Panc1 (cell line): ENCODE measurements around the gene YIF1A. TPM values are rescaled to one million over a fixed set of nuclear protein-coding genes. Genes with fewer than 3 reads are reported as not detected.

Experiments
- ATAC-seq: fragments of 200-7000 bp; cut with Tn5 transposase; 2 replicates; pipeline ENCODE4 v1.9.1; 2020; ENCODE audit warnings: mild to moderate bottlenecking, moderate library complexity
- BruUV-seq: library from RNA; stranded (reverse); fragments of 400-500 nt; replicated peaks from 2 replicates; lab custom pipeline; 2021; lab: Mats Ljungman, UMichigan
- CTCF ChIA-PET: fragments of 300-600 bp; sonication (Branson Sonifier 250); formaldehyde crosslinking; loops from one replicate; lab custom pipeline; 2022; ENCODE audit warnings: antibody characterized with exemption; lab: Charles Lee
- POLR2A ChIA-PET: fragments of 300-600 bp; sonication (Branson Sonifier 250); formaldehyde crosslinking; loops from one replicate; lab custom pipeline; 2022; ENCODE audit warnings: antibody characterized with exemption; lab: Charles Lee
- DNase-seq: peaks from one replicate; pipeline ENCODE4 v3.0.0-alpha.2; 2010; ENCODE audit warnings: low read depth, low spot score
- H3K27ac ChIP-seq: 2 replicates; pipeline ENCODE4 v1.5.1; 2011; ENCODE audit warnings: mild to moderate bottlenecking, low read length, inconsistent platforms
- H3K27me3 ChIP-seq: fragments of 200-500 bp; sonication (Bioruptor generic); 2 replicates; pipeline ENCODE4 v1.6.0; 2014; ENCODE audit warnings: low read length, inconsistent platforms; ENCODE audit not compliant: control insufficient read depth, insufficient read depth
- H3K36me3 ChIP-seq: fragments of 200-500 bp; sonication (Bioruptor generic); 2 replicates; pipeline ENCODE4 v1.5.1; 2014; ENCODE audit warnings: inconsistent platforms, mild to moderate bottlenecking, low read length, moderate library complexity; ENCODE audit not compliant: control insufficient read depth, insufficient read depth
- H3K4me1 ChIP-seq: 2 replicates; pipeline ENCODE4 v1.5.1; 2011; ENCODE audit warnings: inconsistent platforms, mild to moderate bottlenecking, low read length, moderate library complexity; ENCODE audit not compliant: control insufficient read depth, insufficient read depth
- H3K4me3 ChIP-seq, 2 experiments: 2 replicates each; pipeline ENCODE4 v1.5.1; 2011 to 2012; ENCODE audit warnings: low read depth in 2 of 2, low read length in 2 of 2, mild to moderate bottlenecking in 2 of 2, inconsistent platforms in 1 of 2, moderate library complexity in 1 of 2
- H3K9me3 ChIP-seq: fragments of 200-500 bp; sonication (Bioruptor generic); 2 replicates; pipeline ENCODE4 v1.5.1; 2014; ENCODE audit warnings: low read depth, mild to moderate bottlenecking, inconsistent platforms, low read length, moderate library complexity; ENCODE audit not compliant: control insufficient read depth, insufficient read depth
- POLR2AphosphoS5 ChIP-seq: IDR thresholded peaks from 2 replicates; pipeline ENCODE4 v1.6.1; 2012; ENCODE audit warnings: mild to moderate bottlenecking, low read depth, low read length, moderate library complexity
- SIN3A ChIP-seq: IDR thresholded peaks from 2 replicates; pipeline ENCODE4 v1.6.1; 2012; ENCODE audit warnings: low read depth, mild to moderate bottlenecking, low read length, moderate library complexity, borderline replicate concordance; ENCODE audit not compliant: insufficient read depth
- TCF7L2 ChIP-seq: IDR thresholded peaks from 2 replicates; pipeline ENCODE4 v1.6.1; 2011; ENCODE audit warnings: mild to moderate bottlenecking, low read depth, low read length, inconsistent platforms
- in situ Hi-C: cut with HindIII; loops from 2 replicates; pipeline ENCODE4 v1.10.0; 2016; ENCODE audit warnings: low sequenced_read_pairs, low pct_unique_long_range_greater_than_20kb
- intact Hi-C: fragments of 100-400 bp; cut with micrococcal nuclease; formaldehyde crosslinking; loops from one replicate; pipeline ENCODE4 v1.10.0; 2022; ENCODE audit not compliant: unreplicated experiment
- total RNA-seq: library from RNA; stranded (reverse); gene quantifications from one replicate; pipeline ENCODE4 v1.2.1, GENCODE V29; 2021; ENCODE audit not compliant: unreplicated experiment
- TF ChIP-seq, protein P1 (sequence below), 2 experiments: IDR thresholded peaks; 2 replicates each; pipeline ENCODE4 v1.6.1; 2011 to 2012; ENCODE audit warnings: low read depth in 2 of 2, control low read depth in 1 of 2, low read length in 1 of 2, mild to moderate bottlenecking in 1 of 2, moderate library complexity in 1 of 2; ENCODE audit not compliant: insufficient read depth in 1 of 2
- TF ChIP-seq, protein P2 (sequence below): fragments of 450-650 bp; IDR thresholded peaks from 2 replicates; pipeline ENCODE4 v1.5.1; 2017; ENCODE audit warnings: mild to moderate bottlenecking

Gene YIF1A
- total RNA-seq, 1 experiment from 2014 or later: 196 TPM

DNA sequence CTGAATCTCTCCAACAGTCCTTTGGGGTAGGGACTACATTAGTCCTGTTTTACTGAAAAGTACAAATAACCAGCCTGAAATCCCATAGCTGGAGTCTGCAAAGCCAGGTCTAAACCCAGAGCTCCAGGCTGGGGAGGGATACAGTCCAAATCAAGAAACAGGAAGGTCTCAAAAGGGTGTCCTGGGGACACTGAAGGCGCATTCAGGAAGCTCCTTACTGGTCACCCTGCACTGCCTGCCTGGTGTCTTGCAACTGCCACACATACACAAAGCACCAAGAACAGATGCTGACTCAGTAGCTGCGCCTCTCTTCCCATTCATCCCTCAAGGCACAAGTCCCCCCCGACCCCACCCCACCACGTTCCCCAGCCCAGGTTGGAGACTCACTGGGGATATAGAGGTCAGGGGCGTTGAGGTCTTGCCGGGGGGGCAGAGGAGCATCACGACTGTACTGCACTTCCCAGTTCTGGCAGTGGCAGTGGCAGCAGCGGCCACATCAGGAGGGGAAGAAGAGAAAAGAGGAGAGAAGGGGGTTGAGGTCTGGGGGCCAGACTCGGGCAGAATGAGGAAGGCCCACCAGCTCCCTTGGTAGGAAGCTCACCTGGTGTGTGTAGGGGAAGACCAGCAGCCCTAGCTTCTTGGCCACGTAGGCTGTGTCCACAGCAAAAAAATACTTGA, 1.6 kb downstream of the YIF1A start:
- H3K27ac ChIP-seq: peak overlapping the region; percentile 98
- TF ChIP-seq TCF7L2 (no peak), POLR2AphosphoS5 (no peak), SIN3A (no peak)
- TF ChIP-seq, protein P1, sequence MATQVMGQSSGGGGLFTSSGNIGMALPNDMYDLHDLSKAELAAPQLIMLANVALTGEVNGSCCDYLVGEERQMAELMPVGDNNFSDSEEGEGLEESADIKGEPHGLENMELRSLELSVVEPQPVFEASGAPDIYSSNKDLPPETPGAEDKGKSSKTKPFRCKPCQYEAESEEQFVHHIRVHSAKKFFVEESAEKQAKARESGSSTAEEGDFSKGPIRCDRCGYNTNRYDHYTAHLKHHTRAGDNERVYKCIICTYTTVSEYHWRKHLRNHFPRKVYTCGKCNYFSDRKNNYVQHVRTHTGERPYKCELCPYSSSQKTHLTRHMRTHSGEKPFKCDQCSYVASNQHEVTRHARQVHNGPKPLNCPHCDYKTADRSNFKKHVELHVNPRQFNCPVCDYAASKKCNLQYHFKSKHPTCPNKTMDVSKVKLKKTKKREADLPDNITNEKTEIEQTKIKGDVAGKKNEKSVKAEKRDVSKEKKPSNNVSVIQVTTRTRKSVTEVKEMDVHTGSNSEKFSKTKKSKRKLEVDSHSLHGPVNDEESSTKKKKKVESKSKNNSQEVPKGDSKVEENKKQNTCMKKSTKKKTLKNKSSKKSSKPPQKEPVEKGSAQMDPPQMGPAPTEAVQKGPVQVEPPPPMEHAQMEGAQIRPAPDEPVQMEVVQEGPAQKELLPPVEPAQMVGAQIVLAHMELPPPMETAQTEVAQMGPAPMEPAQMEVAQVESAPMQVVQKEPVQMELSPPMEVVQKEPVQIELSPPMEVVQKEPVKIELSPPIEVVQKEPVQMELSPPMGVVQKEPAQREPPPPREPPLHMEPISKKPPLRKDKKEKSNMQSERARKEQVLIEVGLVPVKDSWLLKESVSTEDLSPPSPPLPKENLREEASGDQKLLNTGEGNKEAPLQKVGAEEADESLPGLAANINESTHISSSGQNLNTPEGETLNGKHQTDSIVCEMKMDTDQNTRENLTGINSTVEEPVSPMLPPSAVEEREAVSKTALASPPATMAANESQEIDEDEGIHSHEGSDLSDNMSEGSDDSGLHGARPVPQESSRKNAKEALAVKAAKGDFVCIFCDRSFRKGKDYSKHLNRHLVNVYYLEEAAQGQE (IDR thresholded peaks at IDR 0.05; ENCODE audit: insufficient read depth in 1 of 2, low read depth in 2 of 2, low read length in 1 of 2): no peak
- TF ChIP-seq, protein P2, sequence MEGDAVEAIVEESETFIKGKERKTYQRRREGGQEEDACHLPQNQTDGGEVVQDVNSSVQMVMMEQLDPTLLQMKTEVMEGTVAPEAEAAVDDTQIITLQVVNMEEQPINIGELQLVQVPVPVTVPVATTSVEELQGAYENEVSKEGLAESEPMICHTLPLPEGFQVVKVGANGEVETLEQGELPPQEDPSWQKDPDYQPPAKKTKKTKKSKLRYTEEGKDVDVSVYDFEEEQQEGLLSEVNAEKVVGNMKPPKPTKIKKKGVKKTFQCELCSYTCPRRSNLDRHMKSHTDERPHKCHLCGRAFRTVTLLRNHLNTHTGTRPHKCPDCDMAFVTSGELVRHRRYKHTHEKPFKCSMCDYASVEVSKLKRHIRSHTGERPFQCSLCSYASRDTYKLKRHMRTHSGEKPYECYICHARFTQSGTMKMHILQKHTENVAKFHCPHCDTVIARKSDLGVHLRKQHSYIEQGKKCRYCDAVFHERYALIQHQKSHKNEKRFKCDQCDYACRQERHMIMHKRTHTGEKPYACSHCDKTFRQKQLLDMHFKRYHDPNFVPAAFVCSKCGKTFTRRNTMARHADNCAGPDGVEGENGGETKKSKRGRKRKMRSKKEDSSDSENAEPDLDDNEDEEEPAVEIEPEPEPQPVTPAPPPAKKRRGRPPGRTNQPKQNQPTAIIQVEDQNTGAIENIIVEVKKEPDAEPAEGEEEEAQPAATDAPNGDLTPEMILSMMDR: no peak
- H3K27me3 ChIP-seq: no peaks in the 10 kb centered on the region
- ChIA-PET POLR2A (interaction anchor here (0.6 kb wide), 1 partner anchor 12 kb away, joined by 6 read pairs; no protein-coding TSS in a partner anchor), CTCF (no interaction called here)
- ATAC-seq (no peak), DNase-seq (no peak)
- no peaks in the 10 kb centered on the region; the same call in none of the 2 replicates for H3K36me3 ChIP-seq
- H3K4me1 ChIP-seq: peaks cover 32% of the 10 kb centered on the region
- in situ Hi-C loops: no loop called here
- H3K9me3 ChIP-seq: no peaks in the 10 kb centered on the region
- peak overlapping the region; percentile 83 to 86 for H3K4me3 ChIP-seq
- no TSS peak for BruUV-seq
- intact Hi-C loops: no loop called here

DNA sequence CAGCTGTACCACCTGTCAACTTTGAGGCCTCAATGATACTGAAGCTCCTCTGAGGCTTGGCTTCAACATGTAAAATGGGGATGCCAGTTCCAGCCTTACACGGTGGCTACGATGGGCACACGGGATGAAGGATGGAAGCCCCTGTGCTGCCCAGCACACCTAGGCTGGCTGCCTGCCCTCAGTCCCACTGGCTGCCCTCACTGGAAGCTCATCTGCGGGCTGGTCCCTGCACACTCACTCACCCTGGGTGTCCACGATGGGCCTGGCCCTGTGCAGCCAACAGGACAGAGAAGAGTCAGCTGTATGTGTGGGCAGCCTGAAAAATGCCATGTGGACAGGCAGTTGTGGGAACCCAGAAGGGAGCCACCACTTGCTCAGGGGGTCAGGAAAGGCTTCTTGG, 2.2 kb downstream of the YIF1A start:
- Histone ChIP-seq H3K9me3 (no peaks in the 10 kb centered on the region), H3K27ac (no peak overlapping the region), H3K27me3 (no peaks in the 10 kb centered on the region), H3K4me3 (no peak overlapping the region), H3K4me1 (peaks cover 34% of the 10 kb centered on the region), H3K36me3 (no peaks in the 10 kb centered on the region; the same call in none of the 2 replicates)
- intact Hi-C loops: no loop called here
- in situ Hi-C loops: no loop called here
- ChIA-PET POLR2A (no interaction called here), CTCF (no interaction called here)
- ATAC-seq (no peak), DNase-seq (no peak)
- no TSS peak for BruUV-seq
- TF ChIP-seq POLR2AphosphoS5 (peak; percentile 32; the same call in 1 of the 2 replicates), SIN3A (no peak)
